Neutrophil (primary cell): ENCODE measurements around the gene ITIH5.

Experiments used
- H3K27ac ChIP-seq: fragments of 200-600 bp; sonication (generic); 2 replicates; pipeline ENCODE4 v1.5.1; 2016; ENCODE audit warnings: mild to moderate bottlenecking, moderate library complexity
- H3K27me3 ChIP-seq: fragments of 200-600 bp; sonication (generic); 2 replicates; pipeline ENCODE4 v1.6.0; 2016; ENCODE audit warnings: mild to moderate bottlenecking
- H3K36me3 ChIP-seq: fragments of 200-600 bp; sonication (generic); 2 replicates; pipeline ENCODE4 v1.5.1; 2017
- H3K4me1 ChIP-seq, 2 experiments: fragments of 200-600 bp in 1 of 2; sonication (generic) in 1 of 2; 1 replicate in 1 of 2; 2 replicates in 1 of 2; pipeline versions ENCODE4 v1.5.1 to v1.6.1; 2013 to 2016; ENCODE audit warnings: low read depth in 1 of 2, low read length in 1 of 2, mild to moderate bottlenecking in 1 of 2, moderate library complexity in 1 of 2; ENCODE audit not compliant: control insufficient read depth in 1 of 2, insufficient read depth in 1 of 2
- H3K4me3 ChIP-seq, 2 experiments: fragments of 200-600 bp in 1 of 2; sonication (generic) in 1 of 2; 1 replicate in 1 of 2; 2 replicates in 1 of 2; pipeline ENCODE4 v1.5.1; 2013 to 2016; ENCODE audit warnings: low read depth in 1 of 2, low read length in 1 of 2, mild to moderate bottlenecking in 1 of 2, moderate library complexity in 1 of 2
- H3K9me3 ChIP-seq: fragments of 200-600 bp; sonication (generic); 2 replicates; pipeline ENCODE4 v1.5.1; 2016
- TF ChIP-seq, protein P1 (sequence below): fragments of 200-600 bp; sonication (generic); IDR thresholded peaks from 2 replicates; pipeline ENCODE4 v1.5.1; 2016; ENCODE audit warnings: antibody characterized with exemption

ITIH5 gene

GRCh38 chr10:7532723-7533498 lies 133.9 kb downstream of the ITIH5 start:
- H3K4me1 ChIP-seq: no peaks in the 10 kb centered on the region
- H3K27me3 ChIP-seq: peaks cover 37% of the 10 kb centered on the region
- no peaks in the 10 kb centered on the region for H3K36me3 ChIP-seq
- TF ChIP-seq, protein P1, sequence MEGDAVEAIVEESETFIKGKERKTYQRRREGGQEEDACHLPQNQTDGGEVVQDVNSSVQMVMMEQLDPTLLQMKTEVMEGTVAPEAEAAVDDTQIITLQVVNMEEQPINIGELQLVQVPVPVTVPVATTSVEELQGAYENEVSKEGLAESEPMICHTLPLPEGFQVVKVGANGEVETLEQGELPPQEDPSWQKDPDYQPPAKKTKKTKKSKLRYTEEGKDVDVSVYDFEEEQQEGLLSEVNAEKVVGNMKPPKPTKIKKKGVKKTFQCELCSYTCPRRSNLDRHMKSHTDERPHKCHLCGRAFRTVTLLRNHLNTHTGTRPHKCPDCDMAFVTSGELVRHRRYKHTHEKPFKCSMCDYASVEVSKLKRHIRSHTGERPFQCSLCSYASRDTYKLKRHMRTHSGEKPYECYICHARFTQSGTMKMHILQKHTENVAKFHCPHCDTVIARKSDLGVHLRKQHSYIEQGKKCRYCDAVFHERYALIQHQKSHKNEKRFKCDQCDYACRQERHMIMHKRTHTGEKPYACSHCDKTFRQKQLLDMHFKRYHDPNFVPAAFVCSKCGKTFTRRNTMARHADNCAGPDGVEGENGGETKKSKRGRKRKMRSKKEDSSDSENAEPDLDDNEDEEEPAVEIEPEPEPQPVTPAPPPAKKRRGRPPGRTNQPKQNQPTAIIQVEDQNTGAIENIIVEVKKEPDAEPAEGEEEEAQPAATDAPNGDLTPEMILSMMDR: no peak
- H3K9me3 ChIP-seq: no peaks in the 10 kb centered on the region
- no peak overlapping the region for H3K27ac ChIP-seq
- no peak overlapping the region for H3K4me3 ChIP-seq

DNA sequence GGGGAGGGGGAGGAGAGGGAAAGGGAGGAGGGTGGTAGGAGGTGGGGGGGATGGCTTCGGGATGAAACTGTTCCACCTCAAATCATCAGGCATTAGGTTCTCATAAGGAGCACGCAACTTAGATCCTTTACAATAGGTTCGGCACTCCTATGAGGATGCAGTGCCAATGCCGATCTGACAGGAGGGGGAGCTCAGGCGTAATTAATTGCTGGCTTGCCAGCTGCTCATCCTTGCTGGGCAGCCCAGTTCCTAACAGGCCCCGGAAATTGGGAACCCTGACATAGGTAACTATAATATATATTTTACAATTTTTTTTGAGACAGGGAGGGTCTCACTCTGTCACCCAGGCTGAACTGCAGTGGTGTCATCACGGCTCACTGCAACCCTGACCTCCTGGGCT lies 137.1 kb downstream of the ITIH5 start:
- peaks cover 57% of the 10 kb centered on the region for H3K27me3 ChIP-seq
- no peak overlapping the region for H3K4me3 ChIP-seq
- H3K4me1 ChIP-seq: no peaks in the 10 kb centered on the region
- no peak overlapping the region for H3K27ac ChIP-seq
- no peaks in the 10 kb centered on the region for H3K36me3 ChIP-seq
- TF ChIP-seq, protein P1: no peak
- no peaks in the 10 kb centered on the region for H3K9me3 ChIP-seq

DNA sequence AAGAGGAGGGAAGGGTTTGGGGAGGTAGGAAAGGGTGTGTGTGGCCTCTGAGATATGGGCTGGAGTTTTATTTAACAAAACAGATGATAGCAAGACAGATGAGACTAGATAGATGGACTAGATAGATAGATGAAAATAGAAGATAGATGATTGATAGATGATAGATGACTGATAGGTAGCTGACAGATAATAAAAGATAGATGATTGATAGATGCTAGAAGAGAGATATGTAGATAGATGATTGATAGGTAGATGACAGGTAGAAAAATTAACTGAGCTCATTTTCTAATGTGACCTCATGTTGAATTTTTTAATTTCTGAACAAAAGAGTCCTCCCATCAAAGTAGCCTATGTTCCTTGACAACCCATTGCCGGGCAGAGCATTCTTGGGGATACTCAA lies 139.3 kb downstream of the ITIH5 start:
- H3K36me3 ChIP-seq: no peaks in the 10 kb centered on the region
- no peak overlapping the region for H3K4me3 ChIP-seq
- no peaks in the 10 kb centered on the region for H3K9me3 ChIP-seq
- peaks cover 78% of the 10 kb centered on the region for H3K27me3 ChIP-seq
- H3K27ac ChIP-seq: no peak overlapping the region
- no peaks in the 10 kb centered on the region for H3K4me1 ChIP-seq
- TF ChIP-seq, protein P1: no peak

DNA sequence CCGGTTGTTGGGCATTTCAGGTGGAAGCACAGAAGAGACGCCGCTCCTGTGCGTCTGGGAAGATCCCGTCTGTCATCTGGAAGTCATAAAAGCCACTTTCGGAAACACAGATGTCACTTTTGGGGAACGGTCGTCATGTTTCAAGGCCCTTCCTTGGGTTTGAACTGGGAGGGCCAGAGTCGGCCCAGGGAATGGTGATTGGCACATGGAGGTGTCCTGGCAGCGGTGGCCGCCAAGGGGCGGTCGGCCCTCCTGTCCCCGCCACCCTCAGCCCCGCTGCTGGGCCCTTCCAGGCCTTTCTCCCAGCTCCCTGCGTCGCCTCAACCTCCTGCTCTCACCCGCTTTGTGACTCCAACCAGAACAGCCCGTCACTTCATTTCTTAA lies 140.8 kb downstream of the ITIH5 start:
- Histone ChIP-seq H3K27me3 (peaks cover 74% of the 10 kb centered on the region), H3K36me3 (no peaks in the 10 kb centered on the region), H3K4me1 (no peaks in the 10 kb centered on the region)

DNA sequence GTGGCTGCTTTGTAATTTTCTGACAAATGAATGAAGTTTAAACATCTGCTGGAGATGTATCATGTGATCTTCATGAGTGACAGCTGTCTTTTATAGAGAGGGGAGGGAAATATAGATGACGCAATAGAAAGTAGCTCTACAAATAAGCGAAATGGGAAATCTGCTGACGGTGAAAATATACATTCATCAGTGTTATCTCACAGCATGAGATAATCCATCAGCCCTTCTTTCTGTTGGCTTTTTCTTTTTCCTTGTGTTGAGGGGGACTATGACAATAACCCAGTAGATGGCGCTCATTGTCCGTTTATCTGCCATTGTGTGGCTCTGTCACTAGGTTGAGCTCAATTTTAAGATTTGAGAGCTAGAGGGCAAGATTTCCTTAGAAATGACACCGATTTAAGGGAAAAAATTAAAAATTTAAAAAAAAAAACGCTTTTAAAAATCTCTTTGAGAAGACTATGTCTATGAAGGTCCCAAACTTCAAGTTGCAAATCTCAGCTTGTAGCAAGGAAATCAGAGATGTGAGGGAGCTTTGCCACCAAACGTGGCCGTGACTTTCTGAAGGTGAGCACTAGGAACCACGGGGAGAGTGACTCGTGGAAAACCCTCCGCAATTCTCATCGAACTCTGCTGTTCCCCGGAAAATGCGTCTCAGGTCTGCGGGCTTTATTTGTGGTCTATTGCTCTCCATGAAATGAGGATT lies 141.3 kb downstream of the ITIH5 start:
- TF ChIP-seq, protein P1: no peak
- Histone ChIP-seq H3K36me3 (no peaks in the 10 kb centered on the region), H3K9me3 (no peaks in the 10 kb centered on the region), H3K27ac (no peak overlapping the region), H3K4me3 (no peak overlapping the region), H3K4me1 (no peaks in the 10 kb centered on the region), H3K27me3 (peaks cover 68% of the 10 kb centered on the region)

More for the DNA sequence above, 140.8 kb downstream of the ITIH5 start:
- no peaks in the 10 kb centered on the region for H3K9me3 ChIP-seq
- TF ChIP-seq, protein P1: no peak
- H3K4me3 ChIP-seq: no peak overlapping the region
- no peak overlapping the region for H3K27ac ChIP-seq
